Uterus (tissue), 4 donors: ENCODE results near the gene HOXD10. TPM values are rescaled to one million over a fixed set of nuclear protein-coding genes. Genes with fewer than 3 reads are reported as not detected.

Source experiments
- DNase-seq, 2 donors: peaks; one replicate each; pipeline ENCODE4 v3.0.0-alpha.2; 2019 to 2020
- H3K27ac ChIP-seq, 2 donors: fragments of 200-600 bp; sonication (generic); 1 replicate in 1 of 2; 2 replicates in 1 of 2; pipeline ENCODE4 v1.5.1; 2016 to 2018
- H3K27me3 ChIP-seq, 2 donors: fragments of 200-600 bp; sonication (generic); one replicate each; pipeline ENCODE4 v1.5.1; 2018 to 2019; ENCODE audit warnings: control low read depth in 1 of 2
- H3K36me3 ChIP-seq, 2 donors: fragments of 200-600 bp; sonication (generic); one replicate each; pipeline ENCODE4 v1.5.1; 2019; ENCODE audit warnings: control low read depth in 1 of 2
- H3K4me1 ChIP-seq, 2 donors: fragments of 200-600 bp; sonication (generic); one replicate each; pipeline ENCODE4 v1.5.1; 2018 to 2019; ENCODE audit warnings: control low read depth in 1 of 2
- H3K4me3 ChIP-seq, 2 donors: fragments of 200-600 bp; sonication (generic); 1 replicate in 1 of 2; 2 replicates in 1 of 2; pipeline ENCODE4 v1.5.1; 2018 to 2019; ENCODE audit warnings: mild to moderate bottlenecking in 1 of 2
- H3K9me3 ChIP-seq, 2 donors: fragments of 200-600 bp; sonication (generic); one replicate each; pipeline ENCODE4 v1.5.1; 2019; ENCODE audit warnings: control low read depth in 1 of 2
- POLR2A ChIP-seq, 2 donors: fragments of 450-650 bp; IDR thresholded peaks; one replicate each; pipeline ENCODE4 v1.6.1; 2016; ENCODE audit warnings: antibody characterized with exemption in 2 of 2, mild to moderate bottlenecking in 1 of 2, moderate library complexity in 1 of 2
- intact Hi-C: fragments of 100-400 bp; cut with DNase I; formaldehyde crosslinking; loops from one replicate; pipeline ENCODE4 v1.15.1; 2023; ENCODE audit warnings: low total_unique reads
- total RNA-seq, 4 donors: library from RNA; depleted of rRNA in 3 of 4; stranded (reverse); fragments of >200 nt in 3 of 4; gene quantifications; one replicate each; pipeline versions ENCODE4 v1.1.0 to v1.2.4, GENCODE V29; 2014 to 2023
- TF ChIP-seq, protein P1 (sequence below), 4 experiments: fragments of 200-600 bp in 2 of 4; fragments of 450-650 bp in 2 of 4; sonication (generic) in 2 of 4; IDR thresholded peaks; one replicate each; pipeline ENCODE4 v1.5.1; 2016 to 2019; ENCODE audit warnings: antibody characterized with exemption in 4 of 4, mild to moderate bottlenecking in 2 of 4, moderate library complexity in 1 of 4
- donor health status: DM: yes; HTN: yes; CAD: no.

The HOXD10 gene
- total RNA-seq, 4 donors from 2014 or later, result 6.8 to 81.0 (median 53.6) TPM

DNA sequence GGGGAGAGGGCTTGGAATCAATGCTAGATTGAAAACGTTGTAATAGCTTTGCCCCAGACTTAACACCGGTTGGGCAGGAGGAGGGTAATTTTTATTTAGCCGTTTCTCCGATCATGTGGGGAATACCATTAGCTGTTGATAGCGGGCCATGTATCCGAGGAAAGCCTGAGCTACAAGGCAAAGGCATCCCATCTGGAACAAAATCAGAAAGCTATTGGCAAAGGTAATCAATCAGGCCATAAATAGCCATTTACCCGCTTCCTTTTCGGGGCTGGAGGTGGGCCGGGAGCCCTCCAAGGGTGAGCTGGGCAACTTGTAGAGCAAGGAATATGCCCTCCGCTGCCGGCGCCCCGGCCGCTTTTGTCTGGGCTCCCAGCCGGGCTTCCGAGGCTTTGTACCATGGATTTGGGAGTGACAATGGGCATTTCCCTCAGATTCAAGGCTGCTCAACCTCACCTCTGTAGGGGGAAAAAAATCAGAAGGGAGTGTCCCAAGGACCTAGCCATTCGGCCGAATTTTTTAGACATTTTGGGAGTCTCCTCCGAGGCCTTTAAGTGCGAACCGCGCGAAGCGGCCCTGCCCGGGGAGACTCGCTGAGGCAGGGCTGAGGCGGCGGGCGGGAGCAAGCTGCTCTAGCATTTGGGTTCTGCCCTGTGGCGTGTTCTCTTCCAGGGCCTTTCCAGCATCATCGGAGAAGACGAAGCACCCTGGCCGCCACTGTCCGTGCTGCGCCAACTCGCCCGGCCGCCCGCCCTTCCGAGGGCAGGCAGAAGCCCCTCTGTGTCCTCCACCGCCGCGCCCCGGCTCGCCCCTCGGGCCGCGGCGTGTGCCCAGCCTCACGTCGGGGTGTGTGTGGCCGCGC, 4.8 kb downstream of the HOXD10 start:
- Histone ChIP-seq H3K36me3 (no peaks in the 10 kb centered on the region), H3K4me3 (peak overlapping the region; percentile 51 to 78), H3K27ac (peak overlapping the region; percentile 98 to 99), H3K9me3 (no peaks in the 10 kb centered on the region), H3K4me1 (no peaks in the 10 kb centered on the region), H3K27me3 (no peaks in the 10 kb centered on the region)
- peak; percentile 24 to 37 for DNase-seq
- intact Hi-C loops, result loop anchor here (10.0 kb wide), 2 partner anchors 693 to 1143 kb away; partner anchors contain the start of gene NFE2L2
- TF ChIP-seq, protein P1, sequence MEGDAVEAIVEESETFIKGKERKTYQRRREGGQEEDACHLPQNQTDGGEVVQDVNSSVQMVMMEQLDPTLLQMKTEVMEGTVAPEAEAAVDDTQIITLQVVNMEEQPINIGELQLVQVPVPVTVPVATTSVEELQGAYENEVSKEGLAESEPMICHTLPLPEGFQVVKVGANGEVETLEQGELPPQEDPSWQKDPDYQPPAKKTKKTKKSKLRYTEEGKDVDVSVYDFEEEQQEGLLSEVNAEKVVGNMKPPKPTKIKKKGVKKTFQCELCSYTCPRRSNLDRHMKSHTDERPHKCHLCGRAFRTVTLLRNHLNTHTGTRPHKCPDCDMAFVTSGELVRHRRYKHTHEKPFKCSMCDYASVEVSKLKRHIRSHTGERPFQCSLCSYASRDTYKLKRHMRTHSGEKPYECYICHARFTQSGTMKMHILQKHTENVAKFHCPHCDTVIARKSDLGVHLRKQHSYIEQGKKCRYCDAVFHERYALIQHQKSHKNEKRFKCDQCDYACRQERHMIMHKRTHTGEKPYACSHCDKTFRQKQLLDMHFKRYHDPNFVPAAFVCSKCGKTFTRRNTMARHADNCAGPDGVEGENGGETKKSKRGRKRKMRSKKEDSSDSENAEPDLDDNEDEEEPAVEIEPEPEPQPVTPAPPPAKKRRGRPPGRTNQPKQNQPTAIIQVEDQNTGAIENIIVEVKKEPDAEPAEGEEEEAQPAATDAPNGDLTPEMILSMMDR (IDR thresholded peaks at IDR 0.05), result no peak
- TF ChIP-seq POLR2A (IDR thresholded peaks at IDR 0.05), result no peak

DNA sequence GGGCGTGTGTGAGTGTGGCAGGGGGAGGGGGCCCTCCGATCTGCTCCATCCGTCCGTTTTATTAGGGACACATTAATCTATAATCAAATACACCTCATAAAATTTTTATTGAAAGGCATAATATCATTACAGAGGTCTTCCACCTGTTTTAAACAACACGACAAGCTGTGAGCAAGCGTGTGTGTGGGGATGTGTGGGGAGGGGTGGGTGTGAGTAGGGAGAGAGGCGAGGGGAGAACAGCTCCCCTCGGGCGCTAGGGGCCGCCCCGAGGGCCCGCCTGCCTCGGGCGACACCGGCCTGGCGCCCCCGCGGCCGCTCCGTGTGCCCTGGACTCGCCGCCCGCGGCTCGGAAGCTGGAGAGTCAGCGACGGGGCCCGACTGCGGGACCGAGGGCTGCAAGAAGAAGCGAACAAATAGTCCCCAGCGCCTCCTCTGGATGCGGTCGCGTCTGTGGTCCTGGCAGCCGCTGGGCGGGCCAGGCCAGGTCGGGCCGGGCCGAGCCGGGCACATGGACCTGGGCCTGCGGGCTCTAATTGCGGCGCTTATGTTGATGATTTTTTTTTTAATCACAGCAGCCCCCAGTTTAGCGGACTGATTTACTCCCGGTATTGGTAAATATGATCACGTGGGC, 5.6 kb downstream of the HOXD10 start:
- Histone ChIP-seq H3K36me3 (no peaks in the 10 kb centered on the region), H3K9me3 (no peaks in the 10 kb centered on the region), H3K27me3 (no peaks in the 10 kb centered on the region), H3K4me3 (peak overlapping the region; percentile 51 to 78), H3K27ac (peak overlapping the region; percentile 98 to 99), H3K4me1 (no peaks in the 10 kb centered on the region)
- intact Hi-C loops, result loop anchor here (10.0 kb wide), 2 partner anchors 693 to 1143 kb away; partner anchors contain the start of gene NFE2L2
- TF ChIP-seq, protein P1 (IDR thresholded peaks at IDR 0.05), result no peak
- no peak for TF ChIP-seq POLR2A (IDR thresholded peaks at IDR 0.05)
- DNase-seq, result no peak

DNA sequence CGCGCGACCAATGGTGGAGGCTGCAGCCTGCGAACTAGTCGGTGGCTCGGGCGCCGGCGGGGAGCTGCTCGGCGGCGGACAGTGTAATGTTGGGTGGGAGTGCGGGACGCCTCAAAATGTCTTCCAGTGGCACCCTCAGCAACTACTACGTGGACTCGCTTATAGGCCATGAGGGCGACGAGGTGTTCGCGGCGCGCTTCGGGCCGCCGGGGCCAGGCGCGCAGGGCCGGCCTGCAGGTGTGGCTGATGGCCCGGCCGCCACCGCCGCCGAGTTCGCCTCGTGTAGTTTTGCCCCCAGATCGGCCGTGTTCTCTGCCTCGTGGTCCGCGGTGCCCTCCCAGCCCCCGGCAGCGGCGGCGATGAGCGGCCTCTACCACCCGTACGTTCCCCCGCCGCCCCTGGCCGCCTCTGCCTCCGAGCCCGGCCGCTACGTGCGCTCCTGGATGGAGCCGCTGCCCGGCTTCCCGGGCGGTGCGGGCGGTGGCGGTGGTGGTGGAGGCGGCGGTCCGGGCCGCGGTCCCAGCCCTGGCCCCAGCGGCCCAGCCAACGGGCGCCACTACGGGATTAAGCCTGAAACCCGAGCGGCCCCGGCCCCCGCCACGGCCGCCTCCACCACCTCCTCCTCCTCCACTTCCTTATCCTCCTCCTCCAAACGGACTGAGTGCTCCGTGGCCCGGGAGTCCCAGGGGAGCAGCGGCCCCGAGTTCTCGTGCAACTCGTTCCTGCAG, 6.3 kb downstream of the HOXD10 start, which contains the start of gene HOXD9:
HOXD9 (plus strand) TSS at position 37 of the 728 bp plus-strand sequence; CDS start at position 87, 50 bp downstream.
- Histone ChIP-seq H3K36me3 (no peaks in the 10 kb centered on the region), H3K9me3 (no peaks in the 10 kb centered on the region), H3K27me3 (no peaks in the 10 kb centered on the region), H3K4me1 (no peaks in the 10 kb centered on the region), H3K4me3 (peak within 1 kb of the TSS; percentile 51 to 78), H3K27ac (peak within 1 kb of the TSS; percentile 98 to 99)
- intact Hi-C loops, result loop anchor here (10.0 kb wide), 2 partner anchors 692 to 1142 kb away; partner anchors contain the start of gene NFE2L2
- TF ChIP-seq, protein P1 (IDR thresholded peaks at IDR 0.05), result no peak
- peak; percentile 70 to 78 for TF ChIP-seq POLR2A (IDR thresholded peaks at IDR 0.05)
- DNase-seq, result peak; percentile 81 to 92

DNA sequence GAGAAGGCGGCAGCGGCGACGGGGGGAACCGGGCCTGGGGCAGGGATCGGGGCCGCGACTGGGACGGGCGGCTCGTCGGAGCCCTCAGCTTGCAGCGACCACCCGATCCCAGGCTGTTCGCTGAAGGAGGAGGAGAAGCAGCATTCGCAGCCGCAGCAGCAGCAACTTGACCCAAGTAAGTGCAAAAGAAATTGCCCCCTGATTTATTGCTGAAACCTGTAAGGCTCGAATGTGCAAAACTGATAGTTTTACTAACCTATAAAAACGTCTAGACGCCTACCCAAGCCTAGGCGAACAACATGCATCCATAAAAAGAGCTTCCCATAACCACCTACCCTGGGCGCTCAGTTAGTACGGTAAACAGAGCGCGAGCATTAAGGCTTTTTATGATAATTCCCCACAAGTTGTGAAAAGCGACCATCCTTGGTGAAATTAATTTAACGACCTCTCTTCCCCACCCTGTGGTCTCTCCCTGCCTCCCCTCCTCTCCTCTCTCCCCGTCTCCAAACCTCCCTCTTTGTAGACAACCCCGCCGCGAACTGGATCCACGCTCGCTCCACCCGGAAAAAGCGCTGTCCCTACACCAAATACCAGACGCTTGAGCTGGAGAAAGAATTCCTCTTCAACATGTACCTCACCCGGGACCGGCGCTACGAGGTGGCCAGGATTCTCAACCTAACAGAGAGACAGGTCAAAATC, 7.0 kb downstream of the HOXD10 start:
- Histone ChIP-seq H3K4me1 (no peaks in the 10 kb centered on the region), H3K9me3 (no peaks in the 10 kb centered on the region), H3K4me3 (peak overlapping the region; percentile 51 to 78), H3K27ac (peak overlapping the region; percentile 98 to 99), H3K36me3 (no peaks in the 10 kb centered on the region), H3K27me3 (no peaks in the 10 kb centered on the region)
- no peak for TF ChIP-seq POLR2A (IDR thresholded peaks at IDR 0.05)
- TF ChIP-seq, protein P1 (IDR thresholded peaks at IDR 0.05), result no peak
- intact Hi-C loops, result loop anchor here (10.0 kb wide), 2 partner anchors 691 to 1141 kb away; partner anchors contain the start of gene NFE2L2
- DNase-seq, result peak; percentile 31 to 60
